Naive thymus-derived CD8-positive, alpha-beta T cell (primary cell): ENCODE results near the gene AXIN1. TPM values are rescaled to one million over a fixed set of nuclear protein-coding genes. Genes with fewer than 3 reads are reported as not detected.
"Not testable (repeated sequence)": the region's sequence is repeated elsewhere in the genome, so short reads cannot be mapped to it uniquely, and the experiment has no call there.

Experiments
- ATAC-seq, 2 donors: fragments of 150-1000 bp; cut with Tn5 transposase in 1 of 2; sonication (Bioruptor Pico), chemical (Tn5 transposase) in 1 of 2; 1 replicate in 1 of 2; 2 replicates in 1 of 2; pipeline ENCODE4 v1.10.0; 2021; ENCODE audit warnings: mild to moderate bottlenecking in 2 of 2, moderate library complexity in 2 of 2
- POLR2A ChIA-PET: fragments of 350-600 bp; sonication (Branson Sonifier 250); formaldehyde crosslinking; loops from one replicate; lab custom pipeline; 2021; ENCODE audit warnings: antibody characterized with exemption; lab: Charles Lee
- DNase-seq, 10 donors: peaks; one replicate each; pipeline versions ENCODE4 v3.0.0 to v3.0.0-alpha.2; 2020 to 2022
- H3K27ac Mint-ChIP-seq, 10 donors: one replicate each; pipeline ENCODE4 v1.8.0; 2020 to 2022; ENCODE audit warnings: mild to moderate bottlenecking in 10 of 10, mixed read lengths in 10 of 10, moderate library complexity in 4 of 10, inconsistent platforms in 1 of 10
- H3K27me3 Mint-ChIP-seq, 5 donors: one replicate each; pipeline ENCODE4 v1.8.0; 2021 to 2022; ENCODE audit warnings: mixed read lengths in 5 of 5
- H3K36me3 Mint-ChIP-seq, 3 donors: one replicate each; pipeline ENCODE4 v1.8.0; 2020 to 2022; ENCODE audit warnings: mixed read lengths in 3 of 3, mild to moderate bottlenecking in 2 of 3, inconsistent platforms in 1 of 3
- H3K4me1 Mint-ChIP-seq, 4 donors: one replicate each; pipeline ENCODE4 v1.8.0; 2021 to 2022; ENCODE audit warnings: mixed read lengths in 4 of 4
- H3K4me3 Mint-ChIP-seq, 10 donors: one replicate each; pipeline ENCODE4 v1.8.0; 2020 to 2022; ENCODE audit warnings: mild to moderate bottlenecking in 10 of 10, mixed read lengths in 10 of 10, moderate library complexity in 6 of 10, inconsistent platforms in 1 of 10
- H3K9me3 Mint-ChIP-seq, 9 donors: one replicate each; pipeline ENCODE4 v1.8.0; 2020 to 2022; ENCODE audit warnings: mixed read lengths in 9 of 9, mild to moderate bottlenecking in 3 of 9, inconsistent platforms in 1 of 9, moderate library complexity in 1 of 9
- polyA plus RNA-seq, 3 donors: library from polyadenylated mRNA; unstranded; fragments of 300-500 nt; fragmentation: Illumina TruSeq; gene quantifications; one replicate each; pipeline ENCODE4 v1.2.3, GENCODE V29; 2021
- total RNA-seq, 8 experiments: library from RNA in 2 of 8; stranded (reverse) in 2 of 8; gene quantifications; one replicate each; pipeline ENCODE4 v1.2.3 and lab custom pipeline; 2021 to 2026

The AXIN1 gene
- total and polyA plus RNA-seq, 5 experiments from 2014 or later = 1.6 to 44.0 (median 4.1) TPM

GRCh38 chr16:354971-355461, 2.5 kb upstream of the AXIN1 start:
- no peaks in the 10 kb centered on the region for H3K9me3 Mint-ChIP-seq
- peak overlapping the region; percentile 92 to 97 (median 95) for H3K27ac Mint-ChIP-seq
- POLR2A ChIA-PET = interaction anchor here (0.8 to 4.8 kb wide), 10 partner anchors 12 to 126 kb away, joined by 3 to 24 read pairs (median 6); partner anchors contain the start of genes DECR2, FAM234A, LUC7L and MRPL28
- H3K4me1 Mint-ChIP-seq = peaks cover 13 to 54% (median 37%) of the 10 kb centered on the region in 4 donors
- no peaks in the 10 kb centered on the region for H3K27me3 Mint-ChIP-seq
- H3K4me3 Mint-ChIP-seq = peak overlapping the region; percentile 74 to 90 (median 84)
- DNase-seq (peak in 9 of 10 donors; percentile 21 to 82 (median 54)), ATAC-seq (peak; percentile 46 to 47)
- peaks cover 0 to 10% (median 0%) of the 10 kb centered on the region in 3 donors for H3K36me3 Mint-ChIP-seq

- Mint-ChIP-seq H3K4me1 (peaks cover 14 to 60% (median 42%) of the 10 kb centered on the region in 4 donors), H3K4me3 (peak overlapping the region; percentile 74 to 90 (median 82)), H3K27ac (peak overlapping the region; percentile 83 to 96 (median 94)), H3K27me3 (no peaks in the 10 kb centered on the region), H3K36me3 (peaks cover 0 to 15% (median 0%) of the 10 kb centered on the region in 3 donors), H3K9me3 (no peaks in the 10 kb centered on the region)
- no peak for ATAC-seq
- DNase-seq = peak in 1 of 10 donors; percentile 19
- POLR2A ChIA-PET = interaction anchor here (0.8 to 4.8 kb wide), 11 partner anchors 13 to 173 kb away, joined by 3 to 24 read pairs (median 6); partner anchors contain the start of genes DECR2, FAM234A, MRPL28 and PGAP6
These were observed 1.9 kb upstream of the AXIN1 start for GRCh38 chr16:354291-354881.

- ATAC-seq (no peak), DNase-seq (peak in 4 of 10 donors; percentile 12 to 67 (median 28))
- Mint-ChIP-seq H3K4me3 (peak overlapping the region; percentile 74 to 90 (median 82)), H3K27me3 (no peaks in the 10 kb centered on the region), H3K9me3 (no peaks in the 10 kb centered on the region), H3K36me3 (peaks cover 0 to 15% (median 0%) of the 10 kb centered on the region in 3 donors), H3K4me1 (peaks cover 17 to 66% (median 47%) of the 10 kb centered on the region in 4 donors), H3K27ac (peak overlapping the region; percentile 80 to 96 (median 92))
- POLR2A ChIA-PET = interaction anchor here (0.8 to 4.8 kb wide), 17 partner anchors 13 to 1067 kb away, joined by 3 to 24 read pairs (median 6); partner anchors contain the start of genes DECR2, FAM234A, LUC7L and MRPL28
These were observed 1.1 kb upstream of the AXIN1 start for GRCh38 chr16:353404-354290.

- Mint-ChIP-seq H3K9me3 (no peaks in the 10 kb centered on the region), H3K27me3 (no peaks in the 10 kb centered on the region), H3K4me1 (peaks cover 27 to 73% (median 61%) of the 10 kb centered on the region in 4 donors), H3K36me3 (peaks cover 0 to 23% (median 2%) of the 10 kb centered on the region in 3 donors), H3K4me3 (peak overlapping the region; percentile 81 to 98 (median 92)), H3K27ac (peak overlapping the region in 9 of 10 donors; percentile 74 to 97 (median 95))
- ATAC-seq (peak; percentile 30 to 47), DNase-seq (peak in 4 of 10 donors; percentile 23 to 68 (median 38))
- POLR2A ChIA-PET = interaction anchor here (0.6 to 4.8 kb wide), 19 partner anchors 9 to 213 kb away, joined by 3 to 24 read pairs (median 4); partner anchors contain the start of genes DECR2, FAM234A, LUC7L and MRPL28
These were observed 561 bp downstream of the AXIN1 start for GRCh38 chr16:351804-352520.

- Mint-ChIP-seq H3K27me3 (no peaks in the 10 kb centered on the region), H3K9me3 (no peaks in the 10 kb centered on the region), H3K4me3 (peak overlapping the region; percentile 3 to 95 (median 74)), H3K36me3 (peaks cover 0 to 39% (median 5%) of the 10 kb centered on the region in 3 donors), H3K27ac (peak overlapping the region in 4 of 10 donors; percentile 35 to 65 (median 56)), H3K4me1 (peaks cover 30 to 75% (median 68%) of the 10 kb centered on the region in 4 donors)
- ATAC-seq (no peak), DNase-seq (no peak)
- POLR2A ChIA-PET = interaction anchor here (1.1 to 3.2 kb wide), 3 partner anchors 9 to 116 kb away, joined by 3 to 23 read pairs (median 3); partner anchors contain the start of gene FAM234A
These were observed 2.3 kb downstream of the AXIN1 start for GRCh38 chr16:350203-350602.

GRCh38 chr16:349211-349610, 3.3 kb downstream of the AXIN1 start:
- no peaks in the 10 kb centered on the region for H3K27me3 Mint-ChIP-seq
- H3K27ac Mint-ChIP-seq = peak overlapping the region in 4 of 10 donors; percentile 15 to 82 (median 67)
- peak overlapping the region in 5 of 10 donors; percentile 36 to 63 (median 46) for H3K4me3 Mint-ChIP-seq
- peaks cover 30 to 77% (median 68%) of the 10 kb centered on the region in 4 donors for H3K4me1 Mint-ChIP-seq
- no peaks in the 10 kb centered on the region for H3K9me3 Mint-ChIP-seq
- no peak for ATAC-seq
- POLR2A ChIA-PET = interaction anchor here (0.5 to 1.1 kb wide), 4 partner anchors 33 to 253 kb away, joined by 3 to 5 read pairs (median 4); partner anchors contain the start of gene PGAP6
- H3K36me3 Mint-ChIP-seq = peaks cover 0 to 49% (median 7%) of the 10 kb centered on the region in 3 donors
- no peak for DNase-seq

GRCh38 chr16:348495-348894, 4.0 kb downstream of the AXIN1 start:
- not testable (repeated sequence) for ATAC-seq, DNase-seq, H3K27me3 Mint-ChIP-seq, H3K9me3 Mint-ChIP-seq
- peaks cover 0 to 57% (median 7%) of the 10 kb centered on the region in 3 donors for H3K36me3 Mint-ChIP-seq
- H3K4me1 Mint-ChIP-seq = peaks cover 28 to 75% (median 65%) of the 10 kb centered on the region in 4 donors
- POLR2A ChIA-PET = interaction anchor here (0.7 to 1.1 kb wide), 4 partner anchors 24 to 113 kb away, joined by 3 to 5 read pairs (median 4); partner anchors contain the start of gene PGAP6
- peak overlapping the region in 1 of 10 donors; percentile 65 for H3K27ac Mint-ChIP-seq
- H3K4me3 Mint-ChIP-seq = peak overlapping the region in 4 of 10 donors; percentile 6 to 58 (median 40)

- Mint-ChIP-seq H3K4me3 (peak overlapping the region in 3 of 10 donors; percentile 4 to 59 (median 39)), H3K27ac (peak overlapping the region in 6 of 10 donors; percentile 4 to 92 (median 50)), H3K4me1 (peaks cover 37 to 87% (median 77%) of the 10 kb centered on the region in 4 donors), H3K27me3 (no peaks in the 10 kb centered on the region), H3K36me3 (peaks cover 0 to 67% (median 7%) of the 10 kb centered on the region in 3 donors), H3K9me3 (no peaks in the 10 kb centered on the region)
- POLR2A ChIA-PET = interaction anchor here (0.6 to 1.0 kb wide), 2 partner anchors 23 to 1126 kb away, joined by 4 read pairs; no protein-coding TSS in a partner anchor
- no peak for DNase-seq
- ATAC-seq = no peak
These were observed 5.3 kb downstream of the AXIN1 start for GRCh38 chr16:347203-347602.

- Mint-ChIP-seq H3K4me3 (peak overlapping the region in 1 of 10 donors; percentile 11), H3K36me3 (peaks cover 0 to 70% (median 7%) of the 10 kb centered on the region in 3 donors), H3K27ac (peak overlapping the region in 2 of 10 donors; percentile 36 to 67), H3K9me3 (no peaks in the 10 kb centered on the region), H3K4me1 (peaks cover 41 to 93% (median 83%) of the 10 kb centered on the region in 4 donors), H3K27me3 (no peaks in the 10 kb centered on the region)
- POLR2A ChIA-PET = no interaction called here
- no peak for DNase-seq
- no peak for ATAC-seq
These were observed 5.9 kb downstream of the AXIN1 start for GRCh38 chr16:346587-346986.

- no peak for ATAC-seq
- Mint-ChIP-seq H3K27ac (peak overlapping the region in 3 of 10 donors; percentile 21 to 36 (median 34)), H3K36me3 (peaks cover 0 to 68% (median 7%) of the 10 kb centered on the region in 3 donors), H3K4me1 (peaks cover 41 to 88% (median 83%) of the 10 kb centered on the region in 4 donors), H3K9me3 (no peaks in the 10 kb centered on the region), H3K4me3 (peak overlapping the region in 1 of 10 donors; percentile 14), H3K27me3 (no peaks in the 10 kb centered on the region)
- no peak for DNase-seq
- POLR2A ChIA-PET = interaction anchor here (0.5 kb wide), 1 partner anchor 95 kb away, joined by 4 read pairs; no protein-coding TSS in a partner anchor
These were observed 6.8 kb downstream of the AXIN1 start for GRCh38 chr16:345772-346171.
